CD4-positive, CD25-positive, alpha-beta regulatory T cell (primary cell): ENCODE results near the gene EGFL8. TPM values are rescaled to one million over a fixed set of nuclear protein-coding genes. Genes with fewer than 3 reads are reported as not detected.

ENCODE experiments used
- ATAC-seq, 2 donors: fragments of 150-1000 bp; cut with Tn5 transposase; one replicate each; pipeline ENCODE4 v1.10.0; 2021; ENCODE audit warnings: low read depth in 2 of 2, moderate number of reproducible peaks in 2 of 2, moderate library complexity in 1 of 2
- DNase-seq, 3 donors: peaks; one replicate each; pipeline versions ENCODE4 v3.0.0 to v3.0.0-alpha.2; 2012 to 2022; ENCODE audit warnings: mixed read lengths in 1 of 3
- H3K27ac ChIP-seq: one replicate; pipeline ENCODE4 v1.7.0; 2013; ENCODE audit warnings: mild to moderate bottlenecking, low read length; ENCODE audit not compliant: insufficient read depth, poor library complexity, severe bottlenecking
- H3K27me3 ChIP-seq: one replicate; pipeline ENCODE4 v1.7.0; 2013; ENCODE audit warnings: low read length; ENCODE audit not compliant: control insufficient read depth, insufficient read depth
- H3K36me3 ChIP-seq: one replicate; pipeline ENCODE4 v1.7.0; 2013; ENCODE audit warnings: mild to moderate bottlenecking, low read length, moderate library complexity; ENCODE audit not compliant: control insufficient read depth, insufficient read depth
- H3K4me1 ChIP-seq: 2 replicates; pipeline ENCODE4 v1.7.0; 2013; ENCODE audit warnings: mild to moderate bottlenecking, low read length; ENCODE audit not compliant: insufficient read depth, control insufficient read depth, poor library complexity, severe bottlenecking
- H3K4me3 ChIP-seq: one replicate; pipeline ENCODE4 v1.7.0; 2013; ENCODE audit warnings: low read depth, mild to moderate bottlenecking, low read length, moderate library complexity
- H3K9me3 ChIP-seq, 2 experiments: 1 replicate in 1 of 2; 2 replicates in 1 of 2; pipeline ENCODE4 v1.7.0; 2013; ENCODE audit warnings: low read length in 2 of 2, mild to moderate bottlenecking in 1 of 2, moderate library complexity in 1 of 2; ENCODE audit not compliant: control insufficient read depth in 2 of 2
- H3K27ac Mint-ChIP-seq, 3 donors: one replicate each; pipeline ENCODE4 v1.8.0; 2020 to 2022; ENCODE audit warnings: mild to moderate bottlenecking in 3 of 3, mixed read lengths in 3 of 3, moderate library complexity in 2 of 3
- H3K27me3 Mint-ChIP-seq: one replicate; pipeline ENCODE4 v1.8.0; 2022; ENCODE audit warnings: mild to moderate bottlenecking, mixed read lengths
- H3K36me3 Mint-ChIP-seq: one replicate; pipeline ENCODE4 v1.8.0; 2020; ENCODE audit warnings: mixed read lengths
- H3K4me1 Mint-ChIP-seq, 4 donors: one replicate each; pipeline ENCODE4 v1.8.0; 2020 to 2022; ENCODE audit warnings: mixed read lengths in 4 of 4, mild to moderate bottlenecking in 1 of 4
- H3K4me3 Mint-ChIP-seq, 4 donors: one replicate each; pipeline ENCODE4 v1.8.0; 2020 to 2022; ENCODE audit warnings: mild to moderate bottlenecking in 4 of 4, mixed read lengths in 4 of 4, moderate library complexity in 3 of 4
- H3K9me3 Mint-ChIP-seq, 7 donors: one replicate each; pipeline ENCODE4 v1.8.0; 2020 to 2022; ENCODE audit warnings: mixed read lengths in 7 of 7, mild to moderate bottlenecking in 3 of 7, moderate library complexity in 2 of 7
- polyA plus RNA-seq, 4 donors: library from polyadenylated mRNA; unstranded; fragments of 300-500 nt; fragmentation: Illumina TruSeq; gene quantifications; one replicate each; pipeline ENCODE4 v1.2.3, GENCODE V29; 2021
- total RNA-seq: library from RNA; stranded (reverse); gene quantifications from one replicate; pipeline ENCODE4 v1.2.3, GENCODE V29; 2022

The EGFL8 gene
- total and polyA plus RNA-seq, 5 donors from 2014 or later, result 0.60 to 9.9 TPM; not detected in 3

- Histone ChIP-seq H3K4me1 (peaks cover 20% of the 10 kb centered on the region), H3K27ac (no peak overlapping the region), H3K27me3 (peaks cover 2% of the 10 kb centered on the region), H3K36me3 (peaks cover 6% of the 10 kb centered on the region), H3K9me3 (no peaks in the 10 kb centered on the region), H3K4me3 (no peak overlapping the region)
- peak overlapping the region; percentile 71 to 91 (median 84) for H3K4me3 Mint-ChIP-seq
- peaks cover 41% of the 10 kb centered on the region for H3K27me3 Mint-ChIP-seq
- H3K36me3 Mint-ChIP-seq, result peaks cover 7% of the 10 kb centered on the region
- peaks cover 0 to 7% (median 0%) of the 10 kb centered on the region in 7 donors for H3K9me3 Mint-ChIP-seq
- no peak for ATAC-seq
- no peak for DNase-seq
- peaks cover 0 to 71% (median 31%) of the 10 kb centered on the region in 4 donors for H3K4me1 Mint-ChIP-seq
- peak overlapping the region in 2 of 3 donors; percentile 22 to 74 for H3K27ac Mint-ChIP-seq
Observed at GRCh38 chr6:32152769-32153563, 11.4 kb upstream of the EGFL8 start.

- peaks cover 0 to 62% (median 26%) of the 10 kb centered on the region in 4 donors for H3K4me1 Mint-ChIP-seq
- Histone ChIP-seq H3K36me3 (peaks cover 7% of the 10 kb centered on the region), H3K27me3 (peaks cover 2% of the 10 kb centered on the region), H3K4me1 (peaks cover 20% of the 10 kb centered on the region), H3K27ac (peak within 1 kb of the TSS; percentile 62), H3K4me3 (peak within 1 kb of the TSS; percentile 77), H3K9me3 (no peaks in the 10 kb centered on the region)
- H3K9me3 Mint-ChIP-seq, result peaks cover 0 to 3% (median 0%) of the 10 kb centered on the region in 7 donors
- peak; percentile 53 to 85 (median 58) for DNase-seq
- peaks cover 32% of the 10 kb centered on the region for H3K27me3 Mint-ChIP-seq
- ATAC-seq, result peak; percentile 48 to 54
- peaks cover 14% of the 10 kb centered on the region for H3K36me3 Mint-ChIP-seq
- H3K27ac Mint-ChIP-seq, result peak within 1 kb of the TSS; percentile 91 to 93 (median 92)
- H3K4me3 Mint-ChIP-seq, result peak within 1 kb of the TSS; percentile 91 to 98 (median 94)
Observed at GRCh38 chr6:32153564-32154513, 10.6 kb upstream of the EGFL8 start, which contains the start of gene PPT2. PPT2 (plus strand) TSS chr6:32154141; CDS start chr6:32154595, 454 bp downstream.

- Histone ChIP-seq H3K4me3 (peak overlapping the region; percentile 77), H3K27me3 (peaks cover 2% of the 10 kb centered on the region), H3K4me1 (peaks cover 20% of the 10 kb centered on the region), H3K9me3 (no peaks in the 10 kb centered on the region), H3K36me3 (peaks cover 7% of the 10 kb centered on the region), H3K27ac (peak overlapping the region; percentile 62)
- peak; percentile 82 to 83 for ATAC-seq
- H3K4me1 Mint-ChIP-seq, result peaks cover 0 to 56% (median 24%) of the 10 kb centered on the region in 4 donors
- H3K27me3 Mint-ChIP-seq, result peaks cover 27% of the 10 kb centered on the region
- H3K36me3 Mint-ChIP-seq, result peaks cover 17% of the 10 kb centered on the region
- peak overlapping the region; percentile 91 to 98 (median 94) for H3K4me3 Mint-ChIP-seq
- H3K27ac Mint-ChIP-seq, result peak overlapping the region; percentile 91 to 93 (median 92)
- peaks cover 0 to 3% (median 0%) of the 10 kb centered on the region in 7 donors for H3K9me3 Mint-ChIP-seq
- DNase-seq, result peak; percentile 51 to 80 (median 73)
Observed at GRCh38 chr6:32154514-32155161, 9.8 kb upstream of the EGFL8 start.

- Histone ChIP-seq H3K9me3 (no peaks in the 10 kb centered on the region), H3K4me3 (no peak overlapping the region), H3K27ac (no peak overlapping the region), H3K4me1 (peaks cover 20% of the 10 kb centered on the region), H3K36me3 (peaks cover 7% of the 10 kb centered on the region), H3K27me3 (no peaks in the 10 kb centered on the region)
- Mint-ChIP-seq H3K4me1 (peaks cover 0 to 41% (median 21%) of the 10 kb centered on the region in 4 donors), H3K4me3 (no peak overlapping the region), H3K27me3 (peaks cover 13% of the 10 kb centered on the region), H3K27ac (no peak overlapping the region), H3K9me3 (peaks cover 0 to 1% (median 0%) of the 10 kb centered on the region in 7 donors), H3K36me3 (peaks cover 17% of the 10 kb centered on the region)
- no peak for DNase-seq
- ATAC-seq, result no peak
Observed at GRCh38 chr6:32156891-32157290, 7.5 kb upstream of the EGFL8 start.

GRCh38 chr6:32158052-32158451 is 6.3 kb upstream of the EGFL8 start:
- H3K4me1 Mint-ChIP-seq, result peaks cover 0 to 31% (median 12%) of the 10 kb centered on the region in 4 donors
- Histone ChIP-seq H3K4me3 (no peak overlapping the region), H3K4me1 (peaks cover 20% of the 10 kb centered on the region), H3K27me3 (no peaks in the 10 kb centered on the region), H3K27ac (no peak overlapping the region), H3K9me3 (no peaks in the 10 kb centered on the region), H3K36me3 (peaks cover 7% of the 10 kb centered on the region)
- no peak overlapping the region for H3K4me3 Mint-ChIP-seq
- H3K36me3 Mint-ChIP-seq, result peaks cover 19% of the 10 kb centered on the region
- peaks cover under 1% of the 10 kb centered on the region for H3K27me3 Mint-ChIP-seq
- ATAC-seq, result no peak
- DNase-seq, result no peak
- peaks cover 0 to 1% (median 0%) of the 10 kb centered on the region in 7 donors for H3K9me3 Mint-ChIP-seq
- H3K27ac Mint-ChIP-seq, result no peak overlapping the region

- DNase-seq (no peak), ATAC-seq (no peak)
- Mint-ChIP-seq H3K9me3 (no peaks in the 10 kb centered on the region), H3K27me3 (no peaks in the 10 kb centered on the region), H3K27ac (no peak overlapping the region), H3K4me3 (no peak overlapping the region), H3K4me1 (peaks cover 0 to 3% (median under 1%) of the 10 kb centered on the region in 4 donors), H3K36me3 (peaks cover 24% of the 10 kb centered on the region)
- Histone ChIP-seq H3K36me3 (peaks cover 4% of the 10 kb centered on the region), H3K27ac (no peak overlapping the region), H3K4me1 (no peaks in the 10 kb centered on the region), H3K9me3 (no peaks in the 10 kb centered on the region), H3K4me3 (no peak overlapping the region), H3K27me3 (no peaks in the 10 kb centered on the region)
Observed at GRCh38 chr6:32163559-32164258, 686 bp upstream of the EGFL8 start.
